HG03103 (cell line): ENCODE results near the gene KLHDC7B.
A peak's percentile ranks its signal among the peaks of the same experiment; 100 is the strongest.

ENCODE experiments used
- ATAC-seq: cut with Tn5 transposase; IDR thresholded peaks from one replicate; pipeline ENCODE4 v1.9.1; 2021; ENCODE audit warnings: low read depth; ENCODE audit not compliant: unreplicated experiment

The KLHDC7B gene

GRCh38 chr22:50545522-50546325 lies at the start of gene KLHDC7B:
TSS of gene KLHDC7B (plus strand) at chr22:50545899. CDS start at chr22:50546244, 345 bp downstream.
- ATAC-seq, result no peak

DNA sequence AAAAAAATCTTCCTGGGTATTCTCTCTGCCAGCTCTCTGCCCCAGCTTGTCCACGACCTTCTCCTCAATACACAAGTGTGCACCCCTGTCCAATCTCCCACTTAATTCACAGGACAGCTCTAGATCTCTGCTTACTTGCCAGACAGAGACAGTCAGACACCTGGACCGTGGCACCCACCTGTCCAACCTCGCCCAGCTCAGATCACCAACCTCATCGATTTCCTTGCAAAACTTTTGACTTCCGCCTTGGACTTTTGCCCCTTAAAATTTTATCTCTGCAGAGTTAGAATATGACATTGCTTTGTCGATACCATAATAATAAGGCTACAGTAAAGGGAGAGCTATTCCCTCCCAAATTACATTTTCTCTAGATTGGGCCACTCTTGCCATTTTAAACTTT lies 48.6 kb upstream of the KLHDC7B start:
- ATAC-seq, result no peak

- ATAC-seq, result no peak
These were observed 47.3 kb upstream of the KLHDC7B start for GRCh38 chr22:50498322-50498890.

DNA sequence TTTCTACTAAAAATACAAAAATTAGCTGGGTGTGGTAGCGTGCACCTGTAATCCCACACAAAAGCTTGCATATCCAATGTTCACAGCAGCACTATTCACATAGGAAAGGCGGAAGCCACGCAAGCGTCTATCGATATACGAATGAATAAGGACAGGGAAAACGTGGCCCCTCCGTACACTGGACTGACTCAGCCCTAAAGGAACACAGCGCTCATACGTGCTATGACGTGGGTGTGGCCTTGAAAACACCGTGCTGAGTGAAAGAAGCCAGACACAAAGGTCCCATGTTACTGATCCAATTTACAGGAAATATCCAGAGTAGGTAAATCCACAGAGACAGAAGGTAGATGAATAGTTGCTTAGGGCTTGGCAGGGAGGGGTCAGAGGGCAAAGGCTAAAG lies 45.2 kb upstream of the KLHDC7B start:
- no peak for ATAC-seq

DNA sequence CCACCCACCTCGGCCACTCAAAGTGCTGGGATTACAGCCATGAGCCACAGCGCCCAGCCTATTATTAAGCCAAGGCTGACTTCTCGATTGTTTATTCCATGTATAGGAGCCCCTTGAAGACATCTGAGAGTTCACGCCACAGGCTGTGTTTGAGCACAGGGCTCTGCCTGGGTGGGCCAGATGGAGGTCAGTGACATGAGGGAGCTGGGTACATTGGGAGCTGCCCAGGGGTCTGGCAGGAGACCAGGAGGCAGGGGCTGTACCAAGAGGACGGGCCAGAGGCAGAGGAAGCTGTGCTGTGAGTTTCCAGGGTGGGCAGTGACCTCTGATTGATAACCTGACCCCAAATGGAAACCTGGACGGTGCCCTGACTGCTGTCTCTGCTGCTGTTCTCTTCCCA lies 43.6 kb upstream of the KLHDC7B start:
- no peak for ATAC-seq

DNA sequence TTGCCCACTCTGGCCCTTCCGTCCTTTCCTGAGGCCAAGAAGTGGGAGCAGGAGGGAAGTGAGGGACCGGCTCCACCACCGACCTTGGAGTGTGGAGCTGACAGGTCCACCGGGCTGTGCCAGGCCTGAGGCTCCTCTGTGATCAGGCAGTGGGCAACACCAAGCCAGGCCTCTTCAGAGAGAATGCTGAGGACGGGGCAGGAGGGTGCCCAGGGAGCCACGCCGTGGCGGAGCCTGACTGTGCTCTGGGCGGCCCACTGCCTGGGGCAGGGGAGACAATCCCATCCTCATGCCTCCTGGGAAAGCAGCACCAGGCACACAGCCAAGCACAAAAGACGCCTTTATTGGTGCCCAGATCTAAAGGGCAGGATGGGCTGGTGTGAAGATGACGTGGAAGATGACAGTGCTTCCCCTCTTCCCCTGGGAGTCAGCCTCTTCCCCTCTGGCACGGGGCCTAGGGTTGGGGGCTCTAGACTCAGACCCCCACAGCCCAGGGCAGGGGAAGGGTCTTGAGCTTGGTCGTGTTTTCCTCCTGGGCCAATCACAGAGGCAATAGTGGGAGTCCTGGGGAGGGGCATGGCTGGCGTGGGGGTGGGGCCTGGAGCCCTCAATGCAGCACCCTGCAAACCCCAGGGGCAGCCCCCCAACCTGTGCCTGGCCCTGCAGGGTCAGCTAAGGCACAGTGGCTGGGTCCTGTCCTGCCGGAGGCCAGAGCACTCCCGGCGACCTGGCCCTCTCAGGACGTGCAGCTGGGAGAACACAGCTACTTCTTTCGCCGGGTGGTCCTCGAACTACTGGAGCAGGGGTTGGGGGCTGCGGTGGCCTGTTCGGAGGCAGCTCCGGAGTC lies 42.8 kb upstream of the KLHDC7B start:
- ATAC-seq, result no peak

- no peak for ATAC-seq
These were observed 42.1 kb upstream of the KLHDC7B start for GRCh38 chr22:50503475-50504145.

- no peak for ATAC-seq
These were observed 41.1 kb upstream of the KLHDC7B start for GRCh38 chr22:50504369-50505211.

DNA sequence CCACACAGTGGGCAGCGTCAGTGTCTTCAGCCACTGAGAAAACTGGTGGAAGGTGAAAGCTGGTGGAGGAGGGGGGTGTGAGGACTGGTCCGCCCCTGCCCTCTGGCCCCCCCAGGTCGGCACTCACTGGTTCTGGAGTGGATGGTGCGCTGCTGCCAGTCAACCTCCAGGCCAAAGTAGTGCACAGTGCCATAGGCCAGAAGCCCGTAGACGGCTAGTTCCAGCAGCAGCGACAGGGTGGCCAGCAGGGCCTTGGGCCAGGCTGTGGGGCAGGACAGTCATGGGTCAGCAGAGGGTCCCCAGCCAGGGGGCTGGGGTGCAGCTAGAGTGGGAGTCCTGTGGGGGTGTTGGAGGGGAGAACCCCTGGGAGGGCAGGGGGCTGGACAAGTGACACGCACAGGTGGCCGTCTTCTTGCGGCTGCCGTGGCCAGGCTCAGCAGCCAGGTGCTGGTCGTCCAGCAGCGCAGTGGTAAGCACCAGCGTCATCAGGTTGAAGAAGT lies 40.4 kb upstream of the KLHDC7B start:
- no peak for ATAC-seq

DNA sequence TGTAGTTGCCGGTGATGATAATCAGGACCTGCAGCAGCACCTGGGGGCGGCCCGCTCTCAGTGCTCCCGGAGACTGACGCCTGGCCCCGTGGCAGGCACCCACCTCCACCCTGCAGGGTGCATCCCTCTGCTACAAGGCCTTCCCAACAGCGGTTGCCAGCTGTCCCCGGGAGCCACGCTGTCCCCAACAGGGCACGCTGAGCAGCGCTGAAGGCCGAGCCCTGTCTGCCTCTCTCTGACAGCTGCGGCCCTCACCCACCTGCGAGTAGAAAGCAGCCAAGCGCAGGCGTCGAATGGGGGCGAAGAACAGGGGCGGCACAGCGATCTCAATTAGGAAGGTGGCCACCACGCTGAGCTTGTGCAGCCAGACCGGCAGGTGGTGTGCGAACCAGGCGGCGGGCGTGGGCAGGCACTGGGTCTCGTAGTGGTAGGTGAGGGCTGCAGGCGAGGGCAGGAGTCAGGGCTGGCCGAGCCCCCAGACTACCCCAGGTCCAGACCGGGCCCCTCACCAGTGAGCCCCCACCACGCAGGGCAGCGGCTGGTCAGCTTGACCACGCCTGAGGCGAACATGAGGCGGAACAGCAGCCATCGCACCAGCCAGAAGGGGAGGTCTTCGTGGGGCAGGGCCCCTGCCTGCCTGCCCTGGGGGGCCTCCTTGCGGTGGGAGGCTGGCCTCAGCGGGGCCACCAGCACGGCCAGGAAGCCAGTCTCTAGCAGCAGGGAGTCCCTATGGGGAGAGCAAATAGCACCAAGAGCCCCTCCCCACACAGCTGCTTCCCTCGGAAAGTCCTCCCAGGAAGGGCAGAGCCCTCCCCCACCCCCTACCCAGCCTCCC lies 39.7 kb upstream of the KLHDC7B start:
- ATAC-seq, result no peak

- ATAC-seq, result no peak
These were observed 38.9 kb upstream of the KLHDC7B start for GRCh38 chr22:50506611-50507420.

DNA sequence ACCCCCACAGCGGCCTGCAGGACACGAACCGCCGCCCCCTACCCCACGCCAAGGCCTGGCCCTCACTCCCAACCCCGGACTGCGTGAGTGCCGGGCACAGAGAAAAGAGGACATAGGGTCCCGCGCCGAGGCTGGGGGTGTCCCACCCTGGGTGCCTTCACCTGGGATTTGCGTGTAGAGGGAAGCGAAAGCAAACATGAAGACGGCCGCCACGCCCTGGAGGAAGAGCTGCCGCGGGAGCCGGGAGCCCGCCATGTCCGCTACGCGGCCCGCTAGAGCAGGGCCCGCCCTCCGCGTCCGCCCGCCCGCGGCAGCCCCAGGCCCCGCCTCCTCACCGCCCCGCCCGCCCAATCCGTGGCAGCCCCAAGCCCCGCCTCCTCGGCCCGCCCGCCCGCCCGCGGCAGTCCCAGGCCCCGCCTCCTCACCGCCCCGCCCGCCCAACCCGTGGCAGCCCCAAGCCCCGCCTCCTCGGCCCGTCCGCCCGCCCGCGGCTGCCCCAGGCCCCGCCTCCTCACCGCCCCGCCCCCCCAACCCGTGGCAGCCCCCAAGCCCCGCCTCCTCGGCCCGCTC lies 38.2 kb upstream of the KLHDC7B start, which contains the start of gene LMF2:
Gene LMF2, minus strand, starts transcription at position 282 of the 570 bp plus-strand sequence. Its CDS starts 27 bp downstream, at position 255.
- peak; percentile 45 for ATAC-seq

- ATAC-seq, result peak; percentile 63
These were observed 37.5 kb upstream of the KLHDC7B start, which contains the start of gene NCAPH2 for GRCh38 chr22:50507991-50508884. TSS of gene NCAPH2 (plus strand) at chr22:50508224. CDS start at chr22:50508338, 114 bp downstream.

- no peak for ATAC-seq
These were observed 36.8 kb upstream of the KLHDC7B start for GRCh38 chr22:50508897-50509296.

DNA sequence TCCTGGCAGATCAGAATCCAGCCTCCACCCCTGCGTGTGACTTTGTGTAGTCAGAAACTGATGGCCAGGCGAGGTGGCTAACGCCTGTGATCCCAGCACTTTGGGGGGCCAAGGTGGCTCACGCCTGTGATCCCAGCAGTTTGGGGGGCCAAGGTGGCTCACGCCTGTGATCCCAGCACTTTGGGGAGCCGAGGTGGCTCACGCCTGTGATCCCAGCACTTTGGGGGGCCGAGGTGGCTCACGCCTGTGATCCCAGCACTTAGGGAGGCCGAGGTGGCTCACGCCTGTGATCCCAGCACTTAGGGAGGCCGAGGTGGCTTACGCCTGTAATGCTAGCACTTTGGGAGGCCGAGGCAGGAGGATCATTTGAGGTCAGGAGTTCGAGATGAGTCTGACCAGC lies 32.5 kb upstream of the KLHDC7B start:
- no peak for ATAC-seq

- no peak for ATAC-seq
These were observed 29.6 kb upstream of the KLHDC7B start for GRCh38 chr22:50516068-50516467.
